Ascending aorta (tissue), 2 donors: ENCODE results near the gene PCMTD2. TPM values are rescaled to one million over a fixed set of nuclear protein-coding genes. Genes with fewer than 3 reads are reported as not detected.

Source experiments
- DNase-seq, 2 donors: peaks; one replicate each; pipeline ENCODE4 v3.0.0-alpha.2; 2019; ENCODE audit warnings: low spot score in 2 of 2
- H3K27ac ChIP-seq, 2 donors: fragments of 200-600 bp; sonication (generic); one replicate each; pipeline ENCODE4 v1.5.1; 2016 to 2017; ENCODE audit warnings: mild to moderate bottlenecking in 1 of 2
- H3K27me3 ChIP-seq: fragments of 200-600 bp; sonication (generic); one replicate; pipeline ENCODE4 v1.5.1; 2017
- H3K36me3 ChIP-seq, 2 donors: fragments of 200-600 bp; sonication (generic); one replicate each; pipeline ENCODE4 v1.5.1; 2016
- H3K4me1 ChIP-seq, 2 donors: fragments of 200-600 bp; sonication (generic); one replicate each; pipeline ENCODE4 v1.5.1; 2016 to 2017; ENCODE audit warnings: mild to moderate bottlenecking in 1 of 2
- H3K4me3 ChIP-seq, 2 donors: fragments of 200-600 bp; sonication (generic); one replicate each; pipeline ENCODE4 v1.5.1; 2016 to 2017; ENCODE audit warnings: mild to moderate bottlenecking in 1 of 2
- H3K9me3 ChIP-seq, 2 donors: fragments of 200-600 bp; sonication (generic); one replicate each; pipeline ENCODE4 v1.5.1; 2016
- intact Hi-C: fragments of 100-400 bp; cut with DNase I; formaldehyde crosslinking; loops from one replicate; pipeline ENCODE4 v1.15.1; 2023
- total RNA-seq: library from RNA; depleted of rRNA; stranded (reverse); fragments of >200 nt; gene quantifications from one replicate; pipeline ENCODE4 v1.1.0, GENCODE V29; 2016
- TF ChIP-seq, protein P1 (sequence below), 3 experiments: fragments of 200-600 bp in 2 of 3; fragments of 450-650 bp in 1 of 3; sonication (generic) in 2 of 3; IDR thresholded peaks; one replicate each; pipeline ENCODE4 v1.5.1; 2016 to 2019; ENCODE audit warnings: antibody characterized with exemption in 3 of 3, mild to moderate bottlenecking in 1 of 3, moderate library complexity in 1 of 3

Gene PCMTD2
- total RNA-seq, 1 donor from 2014 or later: 30.3 TPM

DNA sequence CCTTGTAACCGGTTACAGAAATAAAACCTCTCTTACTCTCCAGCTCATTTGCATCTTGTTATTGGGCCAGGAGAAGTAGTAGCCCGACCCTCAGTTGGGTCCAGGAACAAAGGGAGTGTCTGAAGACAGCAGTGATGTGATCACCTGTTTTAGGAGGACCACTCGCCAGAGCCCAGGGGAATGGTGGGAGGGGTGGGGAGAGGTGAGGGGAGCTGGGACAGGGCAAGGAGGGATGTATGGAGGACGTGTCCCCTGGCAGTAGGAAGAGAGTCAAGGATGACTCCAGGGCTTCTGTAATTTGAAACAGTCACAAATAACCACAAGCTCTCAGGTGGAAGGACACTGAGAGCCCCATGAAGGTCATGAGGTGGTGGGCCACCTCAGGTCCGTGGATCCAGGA lies 1.4 kb upstream of the PCMTD2 start:
- H3K9me3 ChIP-seq: no peaks in the 10 kb centered on the region
- no peaks in the 10 kb centered on the region for H3K36me3 ChIP-seq
- H3K4me1 ChIP-seq: peaks cover 4 to 11% of the 10 kb centered on the region in 2 donors
- no peaks in the 10 kb centered on the region for H3K27me3 ChIP-seq
- no peak for DNase-seq
- H3K27ac ChIP-seq: no peak overlapping the region
- H3K4me3 ChIP-seq: no peak overlapping the region
- intact Hi-C loops: no loop called here
- TF ChIP-seq, protein P1, sequence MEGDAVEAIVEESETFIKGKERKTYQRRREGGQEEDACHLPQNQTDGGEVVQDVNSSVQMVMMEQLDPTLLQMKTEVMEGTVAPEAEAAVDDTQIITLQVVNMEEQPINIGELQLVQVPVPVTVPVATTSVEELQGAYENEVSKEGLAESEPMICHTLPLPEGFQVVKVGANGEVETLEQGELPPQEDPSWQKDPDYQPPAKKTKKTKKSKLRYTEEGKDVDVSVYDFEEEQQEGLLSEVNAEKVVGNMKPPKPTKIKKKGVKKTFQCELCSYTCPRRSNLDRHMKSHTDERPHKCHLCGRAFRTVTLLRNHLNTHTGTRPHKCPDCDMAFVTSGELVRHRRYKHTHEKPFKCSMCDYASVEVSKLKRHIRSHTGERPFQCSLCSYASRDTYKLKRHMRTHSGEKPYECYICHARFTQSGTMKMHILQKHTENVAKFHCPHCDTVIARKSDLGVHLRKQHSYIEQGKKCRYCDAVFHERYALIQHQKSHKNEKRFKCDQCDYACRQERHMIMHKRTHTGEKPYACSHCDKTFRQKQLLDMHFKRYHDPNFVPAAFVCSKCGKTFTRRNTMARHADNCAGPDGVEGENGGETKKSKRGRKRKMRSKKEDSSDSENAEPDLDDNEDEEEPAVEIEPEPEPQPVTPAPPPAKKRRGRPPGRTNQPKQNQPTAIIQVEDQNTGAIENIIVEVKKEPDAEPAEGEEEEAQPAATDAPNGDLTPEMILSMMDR (IDR thresholded peaks at IDR 0.05): no peak

DNA sequence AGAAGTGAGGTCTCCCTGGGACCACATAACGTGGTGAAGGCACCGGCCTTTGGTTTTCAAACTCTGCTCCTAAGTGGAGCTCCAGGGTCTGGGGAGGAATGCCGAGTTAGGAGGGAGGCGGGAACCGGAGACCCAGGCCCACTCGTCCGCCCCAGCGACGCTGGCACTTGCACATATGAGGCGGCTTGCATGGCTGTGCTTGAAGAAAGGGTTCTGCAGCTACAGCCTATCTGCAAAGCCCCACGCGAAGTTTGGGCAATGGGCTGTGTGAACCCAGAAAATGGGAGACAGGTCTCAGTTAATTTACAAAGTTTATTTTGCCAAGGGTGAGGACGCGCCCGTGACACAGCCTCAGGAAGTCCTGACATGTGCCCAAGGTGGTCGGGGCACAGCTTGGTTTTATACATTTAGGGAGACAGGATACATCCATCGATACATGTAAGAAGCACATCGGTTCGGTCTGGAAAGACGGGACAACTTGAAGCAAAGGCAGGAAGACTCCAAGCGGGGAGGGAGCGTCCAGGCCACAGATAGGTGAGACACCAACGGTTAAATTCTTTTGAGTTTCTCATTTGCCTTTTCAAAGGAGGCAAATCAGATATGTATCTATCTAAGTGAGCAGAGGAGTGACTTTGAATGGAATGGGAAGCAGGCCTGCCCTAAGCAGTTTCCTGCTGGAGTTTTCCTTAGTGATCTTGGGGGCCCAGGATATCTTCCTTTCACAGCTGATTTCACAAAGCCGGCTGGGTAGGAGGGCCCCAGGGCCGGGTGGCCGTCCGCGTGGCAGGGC lies 782 bp upstream of the PCMTD2 start:
- DNase-seq: no peak
- H3K36me3 ChIP-seq: no peaks in the 10 kb centered on the region
- H3K4me3 ChIP-seq: peak overlapping the region; percentile 82 to 89
- no peaks in the 10 kb centered on the region for H3K27me3 ChIP-seq
- H3K9me3 ChIP-seq: no peaks in the 10 kb centered on the region
- H3K4me1 ChIP-seq: peaks cover 4 to 11% of the 10 kb centered on the region in 2 donors
- intact Hi-C loops: no loop called here
- H3K27ac ChIP-seq: peak overlapping the region; percentile 73 to 85
- TF ChIP-seq, protein P1 (IDR thresholded peaks at IDR 0.05): no peak

DNA sequence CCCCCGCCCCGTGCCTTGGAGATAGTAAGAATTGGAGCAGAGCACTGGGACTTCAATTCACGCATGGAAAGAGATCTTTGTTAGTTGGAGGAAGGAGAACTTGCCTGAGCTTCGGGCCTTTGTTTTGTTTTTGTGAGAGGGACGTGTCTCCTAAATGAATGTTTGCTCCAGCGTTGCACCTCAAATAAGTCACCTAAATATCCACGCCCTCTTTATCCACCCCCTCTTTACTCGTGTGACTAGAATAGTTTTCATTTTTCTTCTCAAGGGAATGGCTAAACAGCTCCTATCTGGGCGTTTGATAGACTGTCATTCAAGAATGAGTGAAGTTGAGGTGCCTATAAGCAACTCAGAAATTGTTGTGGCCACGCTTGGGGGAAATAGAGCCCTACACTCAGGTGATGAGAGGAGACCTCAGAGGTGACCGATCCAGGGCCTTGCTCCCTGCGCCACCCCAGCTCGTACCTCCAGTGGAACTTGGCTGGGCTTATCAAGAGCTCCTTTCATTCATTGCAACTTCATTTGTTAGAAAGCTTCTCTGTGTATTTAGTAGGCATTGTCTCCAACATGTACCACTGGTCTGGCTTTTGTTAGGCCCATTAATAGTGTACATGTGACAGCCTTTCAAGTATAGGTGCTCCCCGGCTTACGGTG lies 861 bp downstream of the PCMTD2 start:
- peak overlapping the region; percentile 82 to 89 for H3K4me3 ChIP-seq
- no peak overlapping the region for H3K27ac ChIP-seq
- no peaks in the 10 kb centered on the region for H3K36me3 ChIP-seq
- intact Hi-C loops: no loop called here
- TF ChIP-seq, protein P1 (IDR thresholded peaks at IDR 0.05): no peak
- H3K9me3 ChIP-seq: no peaks in the 10 kb centered on the region
- H3K4me1 ChIP-seq: peaks cover 4 to 20% of the 10 kb centered on the region in 2 donors
- DNase-seq: no peak
- H3K27me3 ChIP-seq: no peaks in the 10 kb centered on the region

DNA sequence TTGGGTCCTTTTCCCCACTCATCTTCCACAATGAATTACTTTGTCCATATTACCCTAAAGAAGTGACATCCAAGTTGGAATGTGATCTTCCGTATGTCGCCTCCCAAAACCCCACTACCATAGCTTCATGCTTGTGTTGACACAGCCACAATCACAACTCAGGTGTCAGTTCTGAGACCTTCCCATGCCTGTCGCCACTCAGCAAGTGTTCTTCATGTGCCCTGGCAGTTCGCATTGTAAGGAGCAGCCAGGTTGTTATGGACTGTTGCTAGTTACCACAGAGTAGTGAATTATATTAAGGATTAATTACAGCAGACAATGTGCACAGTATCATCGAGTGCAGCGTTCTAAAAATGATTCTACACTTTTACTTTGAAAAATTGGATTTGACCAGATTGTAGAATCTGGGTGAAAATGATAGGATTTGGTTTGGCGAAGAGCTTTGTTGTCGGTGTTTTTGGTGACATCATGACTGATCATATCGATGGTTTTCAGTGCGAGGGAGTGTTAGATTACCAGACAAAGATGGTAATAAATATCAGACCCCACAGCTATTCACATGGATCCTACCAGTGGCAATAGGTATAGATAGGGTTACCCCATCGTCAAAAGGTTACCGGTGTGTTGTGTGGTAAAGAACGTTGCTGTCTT lies 1.7 kb downstream of the PCMTD2 start:
- Histone ChIP-seq H3K27me3 (no peaks in the 10 kb centered on the region), H3K27ac (no peak overlapping the region), H3K4me1 (peaks cover 4 to 20% of the 10 kb centered on the region in 2 donors), H3K4me3 (peak overlapping the region in 1 of 2 donors; percentile 89), H3K36me3 (no peaks in the 10 kb centered on the region), H3K9me3 (no peaks in the 10 kb centered on the region)
- TF ChIP-seq, protein P1 (IDR thresholded peaks at IDR 0.05): no peak
- DNase-seq: no peak
- intact Hi-C loops: no loop called here

DNA sequence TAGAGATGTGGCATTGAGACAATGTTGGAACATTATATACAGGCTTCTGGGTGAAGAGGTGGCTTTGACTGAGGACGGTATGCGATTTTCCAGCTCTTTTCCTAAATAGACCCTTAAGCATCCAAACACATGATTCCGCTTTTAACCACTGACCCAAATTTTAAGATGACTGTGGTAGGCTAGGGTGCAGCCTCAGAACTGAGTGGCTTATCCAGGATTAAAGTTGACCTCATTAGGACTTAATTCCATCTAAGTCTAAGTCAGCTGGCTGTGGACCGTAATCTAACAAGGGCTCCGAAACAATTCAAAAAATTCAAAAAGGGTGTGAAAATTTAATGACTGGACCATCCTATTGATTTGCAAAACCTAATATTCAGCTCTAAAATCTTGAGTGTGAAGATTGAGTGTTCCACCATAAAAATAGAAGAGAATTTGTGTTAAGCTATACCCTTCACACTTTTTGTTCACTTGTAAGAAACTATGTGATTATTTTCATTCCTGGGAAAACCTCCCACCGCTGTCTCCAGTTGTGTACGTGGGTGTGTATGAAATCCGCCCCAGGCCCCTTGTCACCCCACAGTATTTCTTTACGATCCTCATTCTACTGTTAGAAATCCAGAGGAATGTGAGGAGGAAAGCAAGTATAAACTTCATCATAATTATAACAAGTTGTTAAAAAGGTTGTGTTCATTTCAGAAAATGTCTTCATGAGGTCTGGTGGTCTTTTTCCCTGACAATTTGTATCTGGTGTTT lies 2.7 kb downstream of the PCMTD2 start:
- Histone ChIP-seq H3K36me3 (no peaks in the 10 kb centered on the region), H3K9me3 (no peaks in the 10 kb centered on the region), H3K27ac (no peak overlapping the region), H3K4me3 (no peak overlapping the region), H3K27me3 (no peaks in the 10 kb centered on the region), H3K4me1 (peaks cover 4 to 20% of the 10 kb centered on the region in 2 donors)
- TF ChIP-seq, protein P1 (IDR thresholded peaks at IDR 0.05): no peak
- intact Hi-C loops: no loop called here
- DNase-seq: no peak
